ENCODE measurements around the gene NCAM1. TPM values are rescaled to one million over a fixed set of nuclear protein-coding genes. Genes with fewer than 3 reads are reported as not detected.

The NCAM1 gene
- total and polyA plus RNA-seq, 10 donors = 0.41 to 13.2 (median 7.1) TPM

DNA sequence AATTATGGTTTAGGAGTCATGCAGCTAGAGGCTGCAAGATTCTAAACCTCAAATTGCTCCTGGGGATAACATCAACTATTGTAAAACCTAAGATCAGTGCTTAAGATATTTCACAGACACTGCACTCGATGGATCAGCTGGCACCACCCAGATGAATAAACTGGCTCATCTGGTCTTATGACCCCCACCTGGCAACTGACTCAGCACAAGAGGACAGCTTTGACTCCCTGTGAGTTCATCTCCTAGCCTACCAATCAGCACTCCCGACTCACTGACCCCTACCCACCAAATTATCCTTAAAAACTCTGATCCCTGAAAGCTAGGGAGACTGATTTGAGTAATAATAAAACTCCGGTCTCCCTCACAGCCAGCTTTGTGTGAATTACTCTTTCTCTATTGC, 352.4 kb downstream of the NCAM1 start:
- H3K36me3 ChIP-seq = peaks cover 0 to 21% (median 2%) of the 10 kb centered on the region in 6 donors
- 88 to 96% (median 96%) methylated on average over 3 of the region's 3 CpGs for WGBS, 5 donors
- H3K4me1 ChIP-seq = peaks cover 6 to 28% (median 16%) of the 10 kb centered on the region in 6 donors
- peak overlapping the region in 4 of 8 donors; percentile 75 to 97 (median 82) for H3K4me3 ChIP-seq
- TF ChIP-seq POLR2A (IDR thresholded peaks at IDR 0.05) = no peak
- no peak for TF ChIP-seq POLR2AphosphoS5 (IDR thresholded peaks at IDR 0.05)
- no peak for TF ChIP-seq CTCF (IDR thresholded peaks at IDR 0.05 in 8 of 11, conservative IDR thresholded peaks at IDR 0.05 in 3 of 11)
- no peaks in the 10 kb centered on the region for H3K27me3 ChIP-seq (replicated peaks in 1 of 7)
- no peak for DNase-seq
- H3K9me3 ChIP-seq = no peaks in the 10 kb centered on the region
- peak overlapping the region in 5 of 8 donors; percentile 86 to 92 (median 89) for H3K27ac ChIP-seq
- intact Hi-C loops (cut with DNase I; ENCODE audit: low total_unique reads) = no loop called here

- WGBS, 5 donors = 5 to 11% (median 9%) methylated on average over 9 of the region's 9 CpGs
- no peaks in the 10 kb centered on the region for H3K27me3 ChIP-seq (replicated peaks in 1 of 7)
Measured at GRCh38 chr11:113314065-113314388, 352.8 kb downstream of the NCAM1 start.

GRCh38 chr11:113314389-113315301, 353.4 kb downstream of the NCAM1 start, which contains the start of gene TTC12:
TSS of gene TTC12 (plus strand) at chr11:113314583. CDS start at chr11:113316258, 1,675 bp downstream.
- WGBS, 5 donors = 9 to 33% (median 11%) methylated on average over 20 to 64 of the region's 64 CpGs
- intact Hi-C loops (cut with DNase I; ENCODE audit: low total_unique reads) = no loop called here

More at GRCh38 chr11:113314065-113314388, 352.8 kb downstream of the NCAM1 start:
- H3K4me3 ChIP-seq = peak overlapping the region; percentile 53 to 97 (median 84)
- H3K27ac ChIP-seq = peak overlapping the region in 7 of 8 donors; percentile 81 to 92 (median 88)
- TF ChIP-seq CTCF (IDR thresholded peaks at IDR 0.05 in 8 of 11, conservative IDR thresholded peaks at IDR 0.05 in 3 of 11) (no peak), POLR2AphosphoS5 (IDR thresholded peaks at IDR 0.05) (no peak), POLR2A (IDR thresholded peaks at IDR 0.05) (no peak)
- peaks cover 6 to 28% (median 16%) of the 10 kb centered on the region in 6 donors for H3K4me1 ChIP-seq
- no peak for DNase-seq
- H3K9me3 ChIP-seq = no peaks in the 10 kb centered on the region
- intact Hi-C loops (cut with DNase I; ENCODE audit: low total_unique reads) = no loop called here
- peaks cover 0 to 25% (median 4%) of the 10 kb centered on the region in 6 donors for H3K36me3 ChIP-seq

More at GRCh38 chr11:113314389-113315301, 353.4 kb downstream of the NCAM1 start, which contains the start of gene TTC12:
- H3K27ac ChIP-seq = peak within 1 kb of the TSS; percentile 63 to 92 (median 87)
- DNase-seq = peak; percentile 98
- H3K9me3 ChIP-seq = no peaks in the 10 kb centered on the region
- peaks cover 6 to 28% (median 16%) of the 10 kb centered on the region in 6 donors for H3K4me1 ChIP-seq
- H3K36me3 ChIP-seq = peaks cover 0 to 31% (median 7%) of the 10 kb centered on the region in 6 donors
- TF ChIP-seq CTCF (IDR thresholded peaks at IDR 0.05 in 8 of 11, conservative IDR thresholded peaks at IDR 0.05 in 3 of 11) = no peak
- no peak for TF ChIP-seq POLR2A (IDR thresholded peaks at IDR 0.05)
- peak; percentile 81 to 86 (median 84) for TF ChIP-seq POLR2AphosphoS5 (IDR thresholded peaks at IDR 0.05)
- H3K4me3 ChIP-seq = peak within 1 kb of the TSS; percentile 53 to 97 (median 84)
- H3K27me3 ChIP-seq (replicated peaks in 1 of 7) = no peaks in the 10 kb centered on the region

Data from spleen (tissue), 11 donors.